RCC 7860 (cell line): Measurements from ENCODE around the gene VEPH1.

ENCODE experiments used
- DNase-seq: peaks from one replicate; pipeline ENCODE4 v3.0.0-alpha.2; 2015; ENCODE audit warnings: low spot score
- FAIRE-seq: peaks from 2 replicates; lab custom pipeline; 2012; peaks lifted over from hg19 to GRCh38; lab: Jason Lieb, UNC

The VEPH1 gene

DNA sequence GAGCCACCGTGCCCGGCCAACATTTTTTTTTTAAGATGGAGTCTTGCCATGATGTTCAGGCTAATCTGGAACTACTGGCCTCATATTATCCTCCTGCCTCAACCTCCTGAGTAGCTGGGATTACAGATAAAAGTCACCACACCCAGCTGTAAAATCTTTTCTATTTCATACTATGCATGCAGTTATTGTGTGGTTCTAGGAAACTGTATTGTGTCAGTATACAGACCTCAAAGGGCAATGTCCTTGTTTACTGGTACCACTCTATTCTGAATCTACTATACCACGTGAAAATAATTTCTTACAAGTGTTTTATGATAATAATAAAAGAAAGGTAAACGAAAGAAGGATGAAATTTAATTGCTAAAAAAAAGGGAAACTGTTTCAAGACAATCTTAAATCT lies 190.0 kb downstream of the VEPH1 start:
- DNase-seq, result no peak
- no peak for FAIRE-seq

DNA sequence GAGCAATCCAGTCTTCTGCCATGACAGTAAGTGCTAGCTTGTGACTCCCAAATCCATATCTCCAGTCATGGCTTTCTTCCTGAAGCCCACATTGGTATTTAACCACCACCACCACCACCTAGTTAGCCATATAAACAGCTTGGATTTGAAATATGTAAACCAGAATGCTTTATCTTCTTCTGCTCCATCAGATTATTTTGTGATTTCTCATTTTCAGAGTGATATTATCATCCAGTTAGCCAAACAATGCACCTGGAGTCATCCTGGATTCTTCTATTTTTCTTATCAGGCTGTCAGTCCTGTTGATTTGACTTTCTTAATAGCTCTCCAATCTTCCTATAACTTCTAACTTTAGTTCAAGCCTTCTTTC lies 190.9 kb downstream of the VEPH1 start:
- DNase-seq, result no peak
- FAIRE-seq, result no peak

DNA sequence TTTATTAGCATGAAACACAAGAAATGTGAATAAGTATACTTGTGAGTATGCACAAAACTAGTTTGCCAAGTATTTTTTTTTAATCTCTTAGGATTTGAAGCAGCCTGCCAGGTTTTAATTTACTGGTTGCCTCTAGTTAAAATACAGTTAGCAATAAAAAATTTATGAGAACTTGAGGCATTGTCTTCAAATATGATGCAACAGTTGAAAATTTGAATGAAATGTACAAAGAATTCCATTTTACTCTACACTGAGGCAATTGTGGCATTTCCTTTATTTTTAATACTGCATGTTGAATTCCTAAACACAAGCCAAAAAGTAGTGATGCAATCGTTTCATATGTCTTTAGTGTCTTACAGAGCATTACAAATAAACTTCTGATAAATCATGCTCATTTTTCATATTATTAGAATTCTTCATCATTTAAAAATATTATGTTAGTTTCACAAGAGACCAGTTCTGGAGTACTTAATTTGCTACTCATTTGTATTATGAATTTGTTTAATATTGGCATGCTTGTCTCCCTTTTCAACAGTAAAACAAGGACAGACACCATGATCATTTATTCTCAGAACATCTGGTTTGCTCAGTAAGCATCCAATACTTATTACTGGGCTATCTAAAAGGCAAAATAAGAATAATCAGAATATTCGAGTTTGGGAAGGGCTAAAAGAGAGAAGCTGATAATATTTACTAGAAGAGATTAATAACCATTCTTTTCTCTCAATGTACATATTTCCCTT lies 191.4 kb downstream of the VEPH1 start:
- DNase-seq (no peak), FAIRE-seq (no peak)

DNA sequence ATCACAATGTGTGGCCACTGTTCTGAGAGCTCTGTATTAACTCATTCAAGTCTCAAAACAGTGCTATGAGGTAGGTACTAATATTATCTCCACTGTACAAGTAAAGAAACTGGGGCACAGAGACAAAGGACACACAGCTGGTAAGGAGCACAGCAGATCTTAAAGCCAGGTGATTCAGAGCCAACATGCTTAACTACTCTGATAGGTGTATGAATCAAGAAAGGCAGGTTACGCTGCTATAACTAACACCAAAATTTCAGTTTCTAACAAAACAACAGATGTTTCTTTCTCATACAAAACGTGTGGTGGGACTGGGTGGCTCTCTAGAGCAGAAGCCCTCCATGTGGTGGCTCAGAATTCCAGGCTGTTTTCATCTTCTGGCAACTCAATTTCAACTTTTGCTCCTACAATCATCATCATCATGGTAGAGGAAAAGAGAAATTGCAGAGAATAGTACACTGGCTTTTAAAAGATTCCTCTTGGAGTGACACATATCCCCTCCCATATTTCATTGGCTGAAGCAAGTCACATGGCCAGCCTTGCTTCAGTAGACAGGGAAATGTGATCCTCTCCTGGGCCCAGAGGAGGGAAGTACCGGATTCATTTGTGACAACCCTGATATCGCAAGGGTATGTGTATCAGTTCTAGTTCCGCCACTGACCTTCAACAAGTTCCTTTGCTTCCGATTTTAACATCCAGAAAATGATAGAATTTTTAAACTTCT lies 192.7 kb downstream of the VEPH1 start:
- no peak for FAIRE-seq
- no peak for DNase-seq

DNA sequence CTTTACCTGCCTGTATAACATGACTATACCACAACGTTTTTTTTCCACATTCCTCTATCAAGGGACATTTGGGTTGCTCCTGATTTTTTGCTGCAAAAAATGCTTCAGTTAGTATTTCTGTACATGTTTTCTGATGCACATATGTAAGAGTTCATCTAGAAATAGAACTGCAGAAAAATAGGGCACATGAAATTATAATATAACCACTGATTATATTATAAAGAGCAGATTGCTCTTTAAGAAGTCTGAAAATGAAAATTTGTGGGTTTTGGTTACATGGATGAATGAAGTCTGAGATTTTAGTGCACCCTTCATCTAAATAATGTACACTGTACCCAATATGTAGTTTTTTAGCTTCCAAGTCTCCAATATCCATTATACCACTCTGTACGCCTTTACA lies 196.7 kb downstream of the VEPH1 start:
- FAIRE-seq (no peak), DNase-seq (no peak)

DNA sequence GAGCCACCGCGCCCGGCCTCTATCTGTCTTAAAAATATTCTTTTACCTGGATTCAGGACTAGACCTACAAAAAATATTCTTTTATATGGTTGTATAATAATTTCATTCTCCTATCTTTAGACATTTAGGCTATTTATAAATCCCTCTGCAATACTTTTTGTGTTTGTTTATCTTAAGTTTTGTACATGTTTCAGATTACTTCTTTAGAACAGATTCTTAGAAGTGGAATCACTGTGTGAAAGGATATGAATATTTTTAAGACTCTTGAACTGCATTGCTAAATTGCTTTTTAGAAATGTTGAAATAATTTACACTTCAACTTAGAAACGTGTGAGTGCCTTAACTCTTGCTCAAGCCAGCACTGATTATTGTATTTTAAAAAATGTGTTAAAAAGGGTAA lies 197.8 kb downstream of the VEPH1 start:
- FAIRE-seq (no peak), DNase-seq (no peak)

DNA sequence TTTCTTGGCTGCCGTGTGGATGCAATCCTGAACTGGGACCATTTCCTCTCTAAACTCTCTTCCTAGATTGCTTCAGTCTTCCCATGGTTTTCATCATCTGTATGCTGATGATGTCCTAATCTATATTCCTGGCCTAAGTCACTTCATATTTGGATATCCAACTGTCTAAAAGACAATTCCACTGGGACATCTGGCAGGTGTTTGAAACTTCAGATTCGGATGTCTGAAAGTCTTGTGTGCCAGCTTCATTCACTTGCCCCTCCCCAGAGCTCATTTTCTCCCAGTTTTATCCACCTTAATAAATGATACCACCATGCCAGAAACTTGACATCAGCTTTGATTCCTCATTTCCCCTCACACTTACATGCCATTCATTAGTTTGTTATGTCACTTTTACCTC lies 201.5 kb downstream of the VEPH1 start:
- DNase-seq (no peak), FAIRE-seq (no peak)

DNA sequence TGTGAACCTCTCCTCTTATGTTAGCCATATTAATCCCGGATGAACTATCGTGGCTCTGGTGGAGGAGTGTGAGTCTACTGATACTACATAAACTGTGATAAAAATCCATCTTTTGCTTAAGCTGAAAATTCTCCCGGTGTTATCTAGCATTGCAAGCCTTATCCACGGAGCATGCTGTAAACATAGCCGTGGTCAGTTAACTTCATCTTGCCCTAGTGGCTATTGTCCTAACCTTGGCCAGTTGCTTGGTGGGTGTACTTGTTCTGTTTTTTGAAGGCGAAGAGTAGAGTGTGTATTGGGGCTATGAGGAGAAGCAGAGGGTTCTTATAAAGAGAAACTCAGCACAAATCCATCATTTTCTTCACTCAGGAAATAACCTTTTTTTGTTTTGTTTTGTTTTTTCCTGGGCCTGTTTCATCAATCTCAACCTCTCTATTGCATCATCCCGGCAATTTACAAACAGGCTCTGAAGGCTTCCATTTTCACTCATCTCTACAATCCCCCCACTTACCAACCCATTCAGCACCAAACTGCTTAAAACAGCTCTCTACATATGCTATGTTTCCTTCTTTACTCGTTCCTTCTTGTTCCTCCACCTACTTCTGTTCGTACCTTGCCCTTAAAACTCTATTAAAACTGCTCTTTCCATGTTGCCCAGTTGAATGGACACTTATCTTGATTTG lies 202.1 kb downstream of the VEPH1 start:
- FAIRE-seq (no peak), DNase-seq (no peak)

DNA sequence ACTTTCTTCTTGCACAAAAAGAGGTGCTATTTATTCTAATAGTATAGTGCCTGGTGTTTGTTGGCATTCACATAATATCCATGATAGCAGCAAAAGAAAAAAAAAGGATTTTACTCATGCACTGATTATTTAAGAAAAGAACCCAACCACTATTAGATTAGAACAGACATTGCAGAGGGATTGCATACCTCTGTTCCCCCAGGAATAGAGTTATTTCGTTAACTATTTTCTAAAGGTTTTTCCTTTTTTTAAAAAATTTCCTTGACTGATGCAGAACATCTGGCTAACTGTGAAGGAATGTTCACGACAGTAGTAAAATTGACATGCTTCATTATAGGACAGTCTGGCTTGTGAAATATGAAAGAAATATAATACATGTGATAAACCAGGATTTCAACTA lies 203.1 kb downstream of the VEPH1 start:
- DNase-seq (no peak), FAIRE-seq (no peak)

DNA sequence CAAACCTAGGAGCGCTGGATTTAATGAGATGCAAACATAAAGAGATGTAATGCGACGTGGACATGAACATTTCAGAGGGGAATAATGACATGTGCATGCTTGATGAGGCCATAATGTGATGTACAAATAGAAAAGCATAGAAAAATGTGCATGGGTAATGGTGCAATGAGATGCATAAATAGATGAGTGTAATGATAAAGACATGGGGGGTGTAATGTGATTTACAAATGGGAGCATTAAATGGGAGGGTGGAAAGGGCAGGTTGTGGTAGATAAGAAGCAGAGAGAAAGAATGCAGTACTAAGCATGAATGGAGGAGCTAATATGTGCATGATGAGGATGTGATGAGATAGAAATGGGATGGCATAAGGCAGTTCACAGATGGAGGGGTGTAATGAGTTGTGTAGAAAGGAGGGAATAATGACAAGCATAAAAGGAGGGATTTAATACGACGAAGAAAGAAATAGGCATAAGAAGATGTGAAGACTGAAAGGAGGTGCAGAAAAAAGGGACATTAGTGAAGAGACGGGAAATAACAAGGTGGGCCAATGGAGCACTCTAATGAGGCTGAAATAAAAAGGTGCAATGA lies 205.8 kb downstream of the VEPH1 start:
- FAIRE-seq (no peak), DNase-seq (no peak)

DNA sequence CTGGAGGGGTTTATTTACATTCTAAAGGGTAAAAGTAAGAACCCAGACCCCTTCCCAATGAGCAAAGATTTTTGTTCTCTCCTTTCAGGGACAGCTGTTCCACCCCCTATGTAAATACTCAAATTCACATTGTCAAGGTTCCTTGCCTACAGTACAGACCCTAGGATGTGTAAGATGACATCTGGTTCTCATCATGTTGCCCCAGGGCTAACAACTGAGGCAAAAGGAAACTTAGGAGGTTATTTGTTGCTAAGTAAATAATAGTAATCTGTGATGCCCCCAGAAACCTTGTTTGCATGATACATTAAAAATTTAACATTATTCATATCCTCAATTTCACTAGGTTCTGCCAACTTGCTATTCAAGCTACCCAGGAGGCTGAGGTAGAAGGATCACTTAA lies 208.3 kb downstream of the VEPH1 start:
- FAIRE-seq (no peak), DNase-seq (no peak)

DNA sequence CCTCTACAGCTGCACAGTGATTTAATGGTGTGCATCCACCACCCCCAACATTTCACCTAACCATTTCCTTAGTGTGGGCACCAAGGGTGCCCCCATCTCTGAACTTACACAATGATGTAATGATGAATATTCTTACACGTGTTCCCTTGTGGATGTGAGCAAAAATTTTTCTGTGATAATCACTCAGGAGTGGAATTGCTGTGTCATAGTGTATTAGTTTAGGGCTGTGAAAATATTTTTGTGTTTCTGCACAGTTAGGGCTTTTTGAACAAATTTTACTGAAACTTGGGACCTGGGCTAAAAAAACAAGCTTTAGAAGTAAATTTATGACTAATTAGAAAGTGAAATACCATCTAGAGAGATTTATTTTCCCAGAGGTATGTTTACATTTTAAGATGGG lies 208.7 kb downstream of the VEPH1 start:
- FAIRE-seq (no peak), DNase-seq (no peak)

DNA sequence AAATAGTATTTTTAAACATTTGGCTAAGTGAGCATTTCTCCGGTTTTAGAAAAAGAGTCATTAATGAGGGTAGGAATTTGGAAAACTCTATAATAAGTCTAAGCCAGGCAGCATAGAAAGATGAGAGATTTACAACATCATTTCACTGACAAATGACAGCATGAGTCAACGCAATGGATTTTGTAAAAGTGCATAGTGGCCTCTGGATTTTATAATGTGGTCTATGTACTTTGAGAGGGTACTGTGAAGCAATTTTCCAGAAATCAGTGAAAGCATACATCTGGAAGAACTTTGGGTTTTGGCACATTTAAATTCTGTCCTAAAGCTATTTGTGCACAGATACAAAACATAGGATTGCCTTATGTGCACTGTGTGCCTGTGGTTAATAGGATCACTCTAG lies 212.4 kb downstream of the VEPH1 start:
- DNase-seq (no peak), FAIRE-seq (no peak)

DNA sequence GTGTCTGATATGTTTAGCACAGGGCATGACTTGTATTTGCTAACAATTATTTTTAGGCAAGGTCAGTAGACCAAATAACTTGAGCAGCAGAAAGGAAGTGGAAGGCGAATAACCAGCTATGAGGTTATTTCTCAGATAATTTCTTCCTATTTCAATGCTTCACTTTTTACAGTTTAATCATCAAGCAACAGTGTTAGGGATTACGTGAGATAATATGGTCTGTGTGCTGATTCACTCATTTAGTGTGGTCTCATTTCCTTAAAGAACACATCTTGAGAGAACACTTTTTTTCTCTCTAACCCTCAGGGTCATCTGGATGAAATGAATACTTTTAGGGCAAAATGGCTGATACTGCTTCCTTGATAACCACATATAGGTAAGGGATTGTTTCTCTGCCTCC lies 217.2 kb downstream of the VEPH1 start:
- FAIRE-seq (no peak), DNase-seq (no peak)

DNA sequence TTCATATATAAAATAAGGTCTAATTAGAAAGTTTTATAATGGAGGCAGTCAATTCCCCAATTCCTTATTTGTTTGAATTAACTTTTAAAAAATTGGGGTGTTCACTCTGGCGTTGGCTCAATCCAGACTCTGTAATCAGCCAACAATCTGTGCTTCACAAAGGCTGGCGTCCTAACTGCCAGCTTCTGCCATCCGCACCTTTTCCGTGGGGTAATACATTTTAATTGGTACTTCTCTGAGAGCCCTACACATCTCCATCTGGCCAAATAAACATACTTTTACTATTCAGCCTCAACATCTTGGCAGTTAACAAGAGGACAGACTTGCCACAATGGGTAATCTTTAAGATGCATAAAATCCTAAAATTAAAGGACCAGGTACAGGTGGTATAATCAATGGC lies 218.1 kb downstream of the VEPH1 start:
- no peak for DNase-seq
- FAIRE-seq, result no peak

DNA sequence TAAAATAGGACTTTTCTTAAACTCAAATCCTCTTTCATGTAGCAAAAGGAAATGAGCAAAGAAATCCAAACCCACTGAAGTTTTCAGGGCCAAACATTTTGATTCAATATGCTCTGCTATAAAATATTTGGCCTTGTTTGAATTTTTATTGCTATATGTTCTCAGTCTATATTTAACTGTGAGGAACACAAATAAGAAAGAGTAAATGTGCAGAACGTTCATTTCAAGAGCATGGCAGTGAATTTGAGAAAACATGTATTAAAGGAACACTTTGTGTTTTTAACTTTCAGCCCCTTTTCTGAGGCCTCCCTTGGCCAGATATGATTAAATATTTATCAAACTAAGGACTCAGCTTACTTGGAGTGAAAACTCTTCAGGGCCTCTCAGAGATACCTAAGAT lies 218.5 kb downstream of the VEPH1 start:
- DNase-seq (no peak), FAIRE-seq (no peak)

DNA sequence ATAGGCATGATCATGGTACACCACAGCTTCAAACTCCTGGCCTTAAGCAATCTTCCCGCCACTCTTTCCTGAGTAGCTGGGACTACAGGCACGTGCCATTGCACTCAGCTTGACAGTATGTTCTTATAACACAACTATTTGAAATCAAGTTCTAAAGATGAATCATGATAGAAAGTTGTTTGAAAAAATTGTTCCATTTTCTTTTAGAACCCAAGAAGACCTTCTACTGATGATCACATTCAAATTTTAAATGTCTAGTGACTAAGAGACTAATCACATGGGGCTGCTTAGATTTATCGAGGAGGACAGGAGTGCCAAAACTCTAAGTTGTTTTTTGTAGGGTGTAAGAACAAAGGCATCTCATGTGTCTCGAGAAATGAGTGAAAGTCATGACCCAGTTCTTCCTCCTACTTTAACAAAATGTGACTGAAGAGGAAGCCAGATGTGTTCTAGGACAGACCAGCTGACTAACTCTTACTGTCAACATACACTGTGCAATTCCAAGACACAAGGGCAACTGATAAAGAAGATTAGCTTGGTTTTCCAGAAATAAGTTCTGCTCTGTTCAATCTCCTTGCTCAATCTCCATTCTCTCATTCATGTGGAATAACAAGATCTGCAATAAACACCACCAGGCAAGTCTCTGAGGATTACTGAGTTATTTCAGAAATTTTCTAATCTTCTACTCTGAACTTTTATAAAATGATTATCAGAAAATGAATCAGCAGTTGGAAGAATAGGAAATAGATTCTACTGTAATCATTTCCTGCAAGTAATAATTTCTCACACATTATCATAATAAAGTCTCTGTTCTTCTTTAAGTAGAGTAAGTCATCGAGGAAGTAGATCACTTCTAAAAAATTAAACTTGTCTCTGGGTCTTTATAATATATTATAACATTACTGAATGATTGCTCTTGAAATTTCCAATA lies 220.7 kb downstream of the VEPH1 start:
- DNase-seq (peak; percentile 14), FAIRE-seq (no peak)

DNA sequence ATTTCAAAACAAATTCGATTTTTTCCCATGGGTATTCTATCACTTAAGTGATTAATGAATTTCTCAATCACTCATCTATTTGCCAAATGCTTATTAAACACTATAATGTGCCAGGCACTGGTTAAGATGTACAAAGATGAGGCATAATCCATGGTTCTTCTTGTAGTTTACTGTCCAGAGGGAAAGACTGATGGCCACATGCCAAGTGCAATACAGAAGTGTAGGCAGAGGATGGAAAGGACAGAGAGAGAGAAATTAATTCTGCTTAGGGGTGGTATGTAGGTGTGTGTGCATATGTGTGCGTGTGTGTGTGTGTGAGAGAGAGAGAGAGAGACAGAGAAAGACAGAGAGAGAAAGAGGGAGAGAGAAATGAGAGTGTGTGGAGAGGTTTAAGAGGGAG lies 222.4 kb downstream of the VEPH1 start:
- FAIRE-seq (no peak), DNase-seq (no peak)

DNA sequence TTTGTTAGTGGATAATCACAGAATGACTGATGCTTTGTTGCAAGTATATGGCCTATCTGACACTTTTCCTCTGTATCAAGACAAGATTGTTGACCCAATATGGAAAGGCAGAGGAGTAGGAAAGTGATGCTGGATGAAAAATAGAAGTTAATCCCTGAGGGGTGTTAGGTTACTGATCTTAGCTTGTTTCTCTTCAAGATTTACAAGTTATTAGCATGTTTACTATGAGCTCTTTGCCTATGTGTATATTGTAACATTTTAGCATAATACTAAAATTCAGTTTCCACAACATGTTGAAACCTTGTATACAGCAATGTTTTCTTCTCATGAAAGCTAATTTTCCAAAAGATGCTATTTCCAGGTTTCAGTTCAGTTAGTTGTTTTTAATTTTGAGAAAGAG lies 222.9 kb downstream of the VEPH1 start:
- FAIRE-seq, result no peak
- DNase-seq, result no peak

DNA sequence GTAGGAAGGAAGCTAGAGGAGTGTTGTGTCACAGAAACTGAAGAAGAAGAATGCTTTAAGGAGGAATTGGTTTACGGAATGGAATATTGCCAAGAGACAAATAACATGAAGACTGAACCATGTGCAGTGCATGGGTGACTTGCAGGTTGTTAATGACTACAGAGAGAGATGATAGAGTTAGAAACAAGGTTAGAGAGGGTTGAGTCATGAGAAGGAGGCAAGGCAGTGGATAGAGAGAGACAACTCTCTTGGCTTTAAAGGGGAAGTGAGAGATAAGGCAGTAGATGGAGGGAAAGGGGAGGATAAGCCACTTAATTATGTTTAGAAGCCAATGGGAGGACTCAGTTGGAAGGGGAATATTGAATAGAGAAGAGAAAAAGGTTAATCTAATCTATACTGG lies 224.0 kb downstream of the VEPH1 start:
- DNase-seq (no peak), FAIRE-seq (no peak)

DNA sequence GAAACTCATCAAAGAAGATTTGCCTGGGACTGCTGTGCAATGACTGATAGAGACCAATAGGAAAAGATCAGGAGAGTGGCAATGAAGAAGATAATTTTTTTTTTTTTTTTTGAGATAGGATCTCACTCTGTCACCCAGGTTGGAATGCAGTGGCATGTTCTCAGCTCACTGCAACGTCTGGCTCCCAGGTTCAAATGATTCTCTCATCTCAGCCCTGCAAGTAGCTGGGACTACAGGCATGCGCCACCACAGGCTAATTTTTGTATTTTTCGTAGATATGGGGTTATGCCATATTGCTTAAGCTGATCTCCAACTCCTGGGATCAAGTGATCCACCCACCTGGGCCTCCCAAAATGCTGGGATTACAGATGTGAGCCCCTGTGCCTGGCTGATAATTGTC lies 226.4 kb downstream of the VEPH1 start:
- DNase-seq (no peak), FAIRE-seq (no peak)
